Left lung (tissue), 10 donors: ENCODE data around the gene BPIFB2. TPM values are rescaled to one million over a fixed set of nuclear protein-coding genes. Genes with fewer than 3 reads are reported as not detected.

Experiments
- ATAC-seq: fragments of 200-7000 bp; cut with Tn5 transposase; one replicate; pipeline ENCODE4 v1.9.1; 2020; ENCODE audit warnings: moderate library complexity
- DNase-seq, 4 donors: peaks; one replicate each; pipeline ENCODE4 v3.0.0-alpha.2; 2013 to 2020
- H3K27ac ChIP-seq, 2 donors: fragments of 200-600 bp; sonication (generic) in 1 of 2; one replicate each; pipeline versions ENCODE4 v1.5.0 to v1.8.0; 2020 to 2021
- H3K27me3 ChIP-seq, 2 donors: fragments of 200-600 bp; sonication (generic) in 1 of 2; one replicate each; pipeline versions ENCODE4 v1.5.0 to v1.8.0; 2020 to 2021
- H3K36me3 ChIP-seq, 2 donors: fragments of 200-600 bp; sonication (generic) in 1 of 2; one replicate each; pipeline versions ENCODE4 v1.5.0 to v1.8.0; 2020 to 2021
- H3K4me1 ChIP-seq, 2 donors: fragments of 200-600 bp; one replicate each; pipeline ENCODE4 v1.8.0; 2021
- H3K4me3 ChIP-seq, 2 donors: fragments of 200-600 bp; sonication (generic) in 1 of 2; one replicate each; pipeline versions ENCODE4 v1.5.0 to v1.8.0; 2020 to 2021; ENCODE audit warnings: mild to moderate bottlenecking in 1 of 2
- H3K9me3 ChIP-seq, 2 donors: fragments of 200-600 bp; sonication (generic) in 1 of 2; one replicate each; pipeline versions ENCODE4 v1.5.0 to v1.8.0; 2020 to 2021
- intact Hi-C, 2 donors: fragments of 100-400 bp; cut with DNase I; formaldehyde crosslinking; loops; one replicate each; pipeline versions ENCODE4 v1.11.2 to v1.14.2; 2022
- polyA plus RNA-seq, 6 donors: library from polyadenylated mRNA; unstranded; fragments of 120-200 nt; gene quantifications; one replicate each; pipeline ENCODE4 v1.2.1, GENCODE V29; 2013; ENCODE audit not compliant: insufficient read length in 6 of 6
- total RNA-seq, 2 donors: library from RNA; stranded (reverse); fragmentation: NEBNext Ultra II Directional; extraction: Animal tissue kit (Norgen Biotek cat#: 25700); gene quantifications; one replicate each; pipeline ENCODE4 v1.2.1, GENCODE V29; 2021
- TF ChIP-seq, protein P1 (sequence below), 2 donors: fragments of 200-600 bp; sonication (generic) in 1 of 2; IDR thresholded peaks; one replicate each; pipeline versions ENCODE4 v1.5.0 to v1.8.0; 2021; ENCODE audit warnings: antibody characterized with exemption in 2 of 2
- donor health status: DM: no; HTN: yes; CAD: no.
- donor health status: DM: no; HTN: no; CAD: no.

The BPIFB2 gene
- total and polyA plus RNA-seq, 8 donors = 0.65 TPM; not detected in 7

DNA sequence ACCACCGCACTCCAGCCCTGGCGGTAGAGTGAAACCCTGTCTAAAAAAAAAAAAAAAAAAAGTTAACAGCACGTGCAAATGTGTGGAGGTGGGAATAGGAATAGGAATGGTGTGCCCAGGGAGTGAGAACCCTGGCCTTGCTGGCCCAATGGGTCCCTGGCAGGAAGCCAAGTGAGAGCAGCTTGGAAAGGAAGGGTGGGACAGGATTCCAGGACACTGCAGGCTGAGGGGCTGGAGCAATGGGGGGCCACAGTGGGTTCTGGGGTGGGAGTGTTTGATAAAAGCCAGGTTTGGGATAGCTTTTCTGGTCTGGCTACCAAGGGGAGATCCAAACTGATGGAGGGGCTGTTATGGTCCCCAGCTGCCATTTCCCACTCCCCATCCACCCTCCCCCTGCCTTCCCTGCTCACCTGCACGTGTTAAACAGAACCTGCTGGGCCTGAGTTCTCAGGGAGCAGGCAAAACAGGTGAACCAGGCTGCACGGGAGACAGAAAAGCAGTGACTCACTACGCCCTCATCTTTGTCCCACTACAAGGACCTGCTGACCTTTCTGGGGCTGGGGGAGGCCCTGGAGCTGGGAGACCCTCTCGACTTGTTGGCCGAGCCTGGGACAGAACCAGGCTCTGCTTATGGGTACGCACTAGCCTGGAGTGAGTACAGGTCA, 6.6 kb upstream of the BPIFB2 start:
- intact Hi-C loops = no loop called here
- Histone ChIP-seq H3K36me3 (no peaks in the 10 kb centered on the region), H3K4me1 (no peaks in the 10 kb centered on the region), H3K4me3 (no peak overlapping the region), H3K27me3 (no peaks in the 10 kb centered on the region), H3K9me3 (peaks cover 0 to 5% of the 10 kb centered on the region in 2 donors), H3K27ac (no peak overlapping the region)
- no peak for ATAC-seq
- TF ChIP-seq, protein P1, sequence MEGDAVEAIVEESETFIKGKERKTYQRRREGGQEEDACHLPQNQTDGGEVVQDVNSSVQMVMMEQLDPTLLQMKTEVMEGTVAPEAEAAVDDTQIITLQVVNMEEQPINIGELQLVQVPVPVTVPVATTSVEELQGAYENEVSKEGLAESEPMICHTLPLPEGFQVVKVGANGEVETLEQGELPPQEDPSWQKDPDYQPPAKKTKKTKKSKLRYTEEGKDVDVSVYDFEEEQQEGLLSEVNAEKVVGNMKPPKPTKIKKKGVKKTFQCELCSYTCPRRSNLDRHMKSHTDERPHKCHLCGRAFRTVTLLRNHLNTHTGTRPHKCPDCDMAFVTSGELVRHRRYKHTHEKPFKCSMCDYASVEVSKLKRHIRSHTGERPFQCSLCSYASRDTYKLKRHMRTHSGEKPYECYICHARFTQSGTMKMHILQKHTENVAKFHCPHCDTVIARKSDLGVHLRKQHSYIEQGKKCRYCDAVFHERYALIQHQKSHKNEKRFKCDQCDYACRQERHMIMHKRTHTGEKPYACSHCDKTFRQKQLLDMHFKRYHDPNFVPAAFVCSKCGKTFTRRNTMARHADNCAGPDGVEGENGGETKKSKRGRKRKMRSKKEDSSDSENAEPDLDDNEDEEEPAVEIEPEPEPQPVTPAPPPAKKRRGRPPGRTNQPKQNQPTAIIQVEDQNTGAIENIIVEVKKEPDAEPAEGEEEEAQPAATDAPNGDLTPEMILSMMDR (IDR thresholded peaks at IDR 0.05) = no peak
- DNase-seq = no peak

DNA sequence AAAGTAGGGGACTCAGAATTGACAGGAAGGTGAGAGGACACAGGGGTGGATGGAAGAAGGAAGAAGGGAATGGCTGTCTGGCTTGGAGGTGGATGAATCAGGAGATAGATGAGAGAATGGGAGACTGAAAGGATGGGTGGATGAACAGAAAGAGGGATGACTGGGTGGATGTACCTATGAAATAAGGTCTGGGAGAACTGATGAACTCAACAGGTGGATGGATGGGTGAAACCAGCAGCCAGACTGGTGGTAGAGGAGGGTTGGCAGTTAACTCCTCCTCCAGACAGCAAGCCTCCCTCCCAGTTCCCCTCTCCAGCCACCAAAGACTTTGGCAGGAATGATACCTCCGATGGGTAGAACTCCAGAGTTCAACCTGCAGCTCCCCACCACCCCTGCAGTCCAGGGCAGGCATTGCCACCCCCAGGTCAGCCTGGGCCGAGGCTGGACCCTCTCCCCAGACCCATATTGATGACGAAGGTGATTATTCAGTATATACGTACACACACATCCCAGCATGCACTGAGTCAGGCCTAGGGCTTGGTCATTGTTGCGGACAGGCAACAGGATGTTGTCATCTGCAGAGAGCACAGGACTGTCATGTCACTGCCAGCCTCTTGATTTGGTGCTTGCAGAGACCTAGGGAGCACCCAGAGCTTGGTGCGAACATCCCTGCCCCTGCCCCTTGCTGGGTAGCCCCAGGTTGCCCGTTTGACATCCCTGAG, 5.3 kb upstream of the BPIFB2 start:
- DNase-seq = no peak
- no peaks in the 10 kb centered on the region for H3K4me1 ChIP-seq
- H3K9me3 ChIP-seq = peaks cover 0 to 5% of the 10 kb centered on the region in 2 donors
- TF ChIP-seq, protein P1 (IDR thresholded peaks at IDR 0.05) = no peak
- intact Hi-C loops = no loop called here
- ATAC-seq = no peak
- H3K27me3 ChIP-seq = no peaks in the 10 kb centered on the region
- H3K36me3 ChIP-seq = no peaks in the 10 kb centered on the region
- no peak overlapping the region for H3K27ac ChIP-seq
- no peak overlapping the region for H3K4me3 ChIP-seq

DNA sequence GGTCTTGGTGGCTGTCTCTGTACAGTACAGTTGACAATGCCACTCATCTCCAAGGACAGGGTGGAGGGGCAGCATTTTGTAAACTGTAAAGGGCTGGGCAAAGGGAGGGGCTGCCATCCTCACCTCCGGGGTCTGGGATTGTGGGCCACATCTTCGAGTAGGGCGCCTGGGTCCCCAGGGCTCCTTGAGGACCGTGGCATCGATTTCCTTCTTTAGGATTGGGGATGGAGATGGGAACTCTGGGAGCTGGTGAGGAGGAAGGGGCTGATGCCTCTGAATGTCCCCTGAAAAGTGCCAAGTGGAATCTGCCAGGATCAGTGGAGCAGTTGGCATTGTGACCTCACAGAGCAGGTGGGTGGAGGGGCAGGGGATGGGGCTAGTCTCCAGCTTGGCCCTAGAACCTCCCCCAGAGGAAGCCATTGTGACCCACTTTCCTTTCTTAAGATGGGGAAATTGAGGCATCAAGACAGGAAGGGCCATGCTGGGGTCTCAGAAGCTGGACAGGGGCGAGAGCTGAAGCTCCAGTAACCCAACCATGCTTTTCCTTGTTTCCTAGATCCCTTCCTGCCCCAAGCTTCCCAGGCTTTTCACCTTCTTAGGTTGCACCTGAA, 3.3 kb upstream of the BPIFB2 start, which contains the start of gene SUN5:
SUN5 (minus strand) TSS at position 293 of the 611 bp plus-strand sequence; CDS start at position 200, 93 bp downstream.
- H3K4me1 ChIP-seq = no peaks in the 10 kb centered on the region
- intact Hi-C loops = no loop called here
- no peak within 1 kb of the TSS for H3K27ac ChIP-seq
- no peaks in the 10 kb centered on the region for H3K36me3 ChIP-seq
- H3K4me3 ChIP-seq = no peak within 1 kb of the TSS
- no peaks in the 10 kb centered on the region for H3K27me3 ChIP-seq
- peaks cover 0 to 5% of the 10 kb centered on the region in 2 donors for H3K9me3 ChIP-seq
- no peak for DNase-seq
- TF ChIP-seq, protein P1 (IDR thresholded peaks at IDR 0.05) = no peak
- no peak for ATAC-seq

DNA sequence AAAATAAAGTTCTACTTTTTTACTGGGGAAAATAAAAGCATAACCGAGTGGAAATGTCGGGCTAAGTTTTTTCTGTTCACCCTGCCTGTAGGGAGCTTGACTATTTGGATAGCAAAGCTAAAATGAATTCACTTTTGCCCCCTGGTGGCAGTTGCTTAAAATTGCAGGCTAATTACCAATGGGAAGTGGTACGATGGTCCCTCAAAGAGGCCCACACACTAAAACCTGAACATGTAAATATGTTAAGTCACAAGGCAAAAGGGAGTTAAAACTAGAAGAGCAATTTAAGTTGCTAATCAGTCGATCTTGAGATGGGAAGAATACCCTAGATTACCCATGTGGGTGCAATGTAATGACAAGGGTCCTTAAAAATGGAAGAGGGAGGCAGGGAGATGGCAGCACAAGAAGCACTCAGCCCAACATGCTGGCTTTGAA, 2.4 kb upstream of the BPIFB2 start:
- peaks cover 0 to 5% of the 10 kb centered on the region in 2 donors for H3K9me3 ChIP-seq
- no peaks in the 10 kb centered on the region for H3K27me3 ChIP-seq
- H3K4me1 ChIP-seq = no peaks in the 10 kb centered on the region
- H3K27ac ChIP-seq = no peak overlapping the region
- intact Hi-C loops = no loop called here
- H3K4me3 ChIP-seq = no peak overlapping the region
- ATAC-seq = no peak
- no peaks in the 10 kb centered on the region for H3K36me3 ChIP-seq
- TF ChIP-seq, protein P1 (IDR thresholded peaks at IDR 0.05) = peak in 1 of 2 donors; percentile 48
- no peak for DNase-seq
